Neutrophil (primary cell): ENCODE measurements around the gene SLC16A1.
"Not testable (repeated sequence)": the region's sequence is repeated elsewhere in the genome, so short reads cannot be mapped to it uniquely, and the experiment has no call there.

Experiments
- H3K27ac ChIP-seq: fragments of 200-600 bp; sonication (generic); 2 replicates; pipeline ENCODE4 v1.5.1; 2016; ENCODE audit warnings: mild to moderate bottlenecking, moderate library complexity
- H3K27me3 ChIP-seq: fragments of 200-600 bp; sonication (generic); 2 replicates; pipeline ENCODE4 v1.6.0; 2016; ENCODE audit warnings: mild to moderate bottlenecking
- H3K36me3 ChIP-seq: fragments of 200-600 bp; sonication (generic); 2 replicates; pipeline ENCODE4 v1.5.1; 2017
- H3K4me1 ChIP-seq, 2 experiments: fragments of 200-600 bp in 1 of 2; sonication (generic) in 1 of 2; 1 replicate in 1 of 2; 2 replicates in 1 of 2; pipeline versions ENCODE4 v1.5.1 to v1.6.1; 2013 to 2016; ENCODE audit warnings: low read depth in 1 of 2, low read length in 1 of 2, mild to moderate bottlenecking in 1 of 2, moderate library complexity in 1 of 2; ENCODE audit not compliant: control insufficient read depth in 1 of 2, insufficient read depth in 1 of 2
- H3K4me3 ChIP-seq, 2 experiments: fragments of 200-600 bp in 1 of 2; sonication (generic) in 1 of 2; 1 replicate in 1 of 2; 2 replicates in 1 of 2; pipeline ENCODE4 v1.5.1; 2013 to 2016; ENCODE audit warnings: low read depth in 1 of 2, low read length in 1 of 2, mild to moderate bottlenecking in 1 of 2, moderate library complexity in 1 of 2
- H3K9me3 ChIP-seq: fragments of 200-600 bp; sonication (generic); 2 replicates; pipeline ENCODE4 v1.5.1; 2016
- TF ChIP-seq, protein P1 (sequence below): fragments of 200-600 bp; sonication (generic); IDR thresholded peaks from 2 replicates; pipeline ENCODE4 v1.5.1; 2016; ENCODE audit warnings: antibody characterized with exemption

SLC16A1 gene

DNA sequence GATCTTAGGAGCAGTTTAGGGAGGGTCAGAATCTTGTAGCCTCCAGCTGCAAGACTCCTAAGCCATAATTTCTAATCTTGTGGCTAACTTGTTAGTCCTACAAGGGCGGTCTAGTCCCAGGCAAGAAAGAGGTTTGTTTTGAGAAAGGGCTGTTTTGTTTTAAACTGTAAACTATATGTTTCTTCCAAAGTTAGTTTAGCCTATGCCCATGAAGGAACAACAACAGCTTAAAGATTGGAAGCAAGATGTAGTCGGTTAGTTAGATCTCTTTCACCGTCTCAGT lies 62.0 kb downstream of the SLC16A1 start:
- Histone ChIP-seq H3K27me3 (no peaks in the 10 kb centered on the region), H3K9me3 (no peaks in the 10 kb centered on the region), H3K36me3 (no peaks in the 10 kb centered on the region), H3K4me1 (no peaks in the 10 kb centered on the region), H3K27ac (no peak overlapping the region), H3K4me3 (no peak overlapping the region)
- TF ChIP-seq, protein P1, sequence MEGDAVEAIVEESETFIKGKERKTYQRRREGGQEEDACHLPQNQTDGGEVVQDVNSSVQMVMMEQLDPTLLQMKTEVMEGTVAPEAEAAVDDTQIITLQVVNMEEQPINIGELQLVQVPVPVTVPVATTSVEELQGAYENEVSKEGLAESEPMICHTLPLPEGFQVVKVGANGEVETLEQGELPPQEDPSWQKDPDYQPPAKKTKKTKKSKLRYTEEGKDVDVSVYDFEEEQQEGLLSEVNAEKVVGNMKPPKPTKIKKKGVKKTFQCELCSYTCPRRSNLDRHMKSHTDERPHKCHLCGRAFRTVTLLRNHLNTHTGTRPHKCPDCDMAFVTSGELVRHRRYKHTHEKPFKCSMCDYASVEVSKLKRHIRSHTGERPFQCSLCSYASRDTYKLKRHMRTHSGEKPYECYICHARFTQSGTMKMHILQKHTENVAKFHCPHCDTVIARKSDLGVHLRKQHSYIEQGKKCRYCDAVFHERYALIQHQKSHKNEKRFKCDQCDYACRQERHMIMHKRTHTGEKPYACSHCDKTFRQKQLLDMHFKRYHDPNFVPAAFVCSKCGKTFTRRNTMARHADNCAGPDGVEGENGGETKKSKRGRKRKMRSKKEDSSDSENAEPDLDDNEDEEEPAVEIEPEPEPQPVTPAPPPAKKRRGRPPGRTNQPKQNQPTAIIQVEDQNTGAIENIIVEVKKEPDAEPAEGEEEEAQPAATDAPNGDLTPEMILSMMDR: no peak

DNA sequence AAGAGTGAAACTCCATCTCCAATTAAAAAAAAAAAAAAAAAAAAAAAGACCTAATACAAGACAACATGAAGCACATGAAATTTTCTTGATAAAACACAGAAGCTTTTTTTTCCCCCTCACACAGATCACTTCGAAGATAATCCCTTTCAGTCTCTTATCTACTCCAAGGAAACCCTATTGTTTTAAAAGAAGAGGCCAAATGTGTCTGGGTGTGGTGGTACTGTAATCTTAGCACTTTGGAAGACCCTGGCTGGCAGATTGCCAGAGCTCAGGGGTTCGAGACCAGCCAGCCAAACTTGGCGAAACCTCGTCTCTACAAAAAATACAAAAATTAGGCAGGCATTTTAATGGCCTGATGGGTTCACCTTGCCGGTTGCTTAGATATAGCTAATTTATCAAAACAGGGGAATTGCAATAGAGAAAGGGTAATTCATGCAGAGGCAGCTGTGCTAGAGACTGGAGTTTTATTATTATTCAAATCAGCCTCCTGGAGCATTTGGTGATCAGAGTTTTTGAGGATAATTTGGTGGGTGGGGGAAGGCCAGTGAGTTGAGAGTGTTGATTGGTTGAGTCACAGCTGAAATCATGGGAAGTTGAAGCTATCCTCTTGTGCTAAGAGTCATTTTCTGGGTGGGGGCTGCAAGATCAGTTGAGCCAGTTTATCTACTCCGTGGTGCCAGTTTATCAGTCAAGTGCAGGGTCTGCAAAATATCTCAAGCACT lies 62.5 kb downstream of the SLC16A1 start:
- no peak overlapping the region for H3K4me3 ChIP-seq
- TF ChIP-seq, protein P1: no peak
- no peak overlapping the region for H3K27ac ChIP-seq
- H3K4me1 ChIP-seq: no peaks in the 10 kb centered on the region
- H3K9me3 ChIP-seq: no peaks in the 10 kb centered on the region
- H3K27me3 ChIP-seq: no peaks in the 10 kb centered on the region
- H3K36me3 ChIP-seq: no peaks in the 10 kb centered on the region

DNA sequence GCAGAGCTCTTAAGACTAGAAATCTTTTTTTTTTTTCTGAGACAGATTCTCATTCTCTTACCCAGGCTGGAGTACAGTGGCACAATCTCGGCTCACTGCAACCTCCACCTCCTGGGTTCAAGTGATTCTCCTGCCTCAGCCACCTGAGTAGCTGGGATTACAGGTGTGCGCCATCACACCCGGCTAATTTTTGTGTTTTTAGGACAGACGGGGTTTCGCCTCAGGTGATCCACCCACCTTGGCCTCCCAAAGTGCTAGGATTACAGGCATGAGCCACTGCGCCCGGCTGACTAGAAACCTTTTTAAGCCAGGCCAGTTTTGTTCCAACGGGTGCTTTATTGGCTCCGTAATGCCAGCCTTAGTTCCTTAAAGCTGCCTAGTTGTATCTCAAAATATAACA lies 66.1 kb downstream of the SLC16A1 start:
- H3K4me3 ChIP-seq, H3K9me3 ChIP-seq: not testable (repeated sequence)

DNA sequence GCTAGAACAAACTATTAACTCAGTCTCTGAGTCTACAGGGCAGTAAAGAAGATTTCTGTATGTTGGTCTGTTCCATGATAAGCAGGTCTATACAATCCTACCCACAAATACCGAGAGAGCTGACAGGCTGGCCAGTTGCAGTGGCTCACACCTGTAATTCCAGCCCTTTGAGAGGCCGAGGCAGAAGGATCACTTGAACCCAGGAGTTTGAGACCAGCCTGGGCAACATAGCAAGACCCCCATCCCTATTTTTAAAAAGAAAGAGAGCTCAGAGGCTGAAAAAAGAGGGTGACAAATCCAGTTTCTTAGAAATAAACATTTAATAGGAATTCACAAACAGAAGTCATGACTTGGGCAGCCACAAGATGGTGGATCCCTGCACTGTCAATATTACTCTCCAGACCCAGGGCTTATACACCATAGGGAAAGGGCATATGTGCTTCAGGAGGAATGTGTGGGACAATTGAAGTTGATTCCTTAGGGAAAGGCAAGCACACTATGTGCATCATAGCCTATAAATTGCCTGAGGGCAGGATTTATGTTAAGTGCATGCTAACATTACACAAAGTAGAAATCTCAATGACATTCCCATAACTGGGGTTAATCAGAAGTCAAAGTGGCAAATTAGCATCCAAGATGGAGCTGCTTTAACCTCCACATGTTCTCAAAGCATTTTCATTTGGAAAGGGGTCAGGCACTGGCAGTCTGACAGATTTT lies 66.8 kb downstream of the SLC16A1 start:
- Histone ChIP-seq H3K27ac (no peak overlapping the region), H3K9me3 (no peaks in the 10 kb centered on the region), H3K4me1 (no peaks in the 10 kb centered on the region), H3K36me3 (no peaks in the 10 kb centered on the region), H3K27me3 (no peaks in the 10 kb centered on the region), H3K4me3 (no peak overlapping the region)
- TF ChIP-seq, protein P1: no peak

More for the DNA sequence above, 66.1 kb downstream of the SLC16A1 start:
- not testable (repeated sequence) for H3K4me1 ChIP-seq, H3K27ac ChIP-seq, H3K27me3 ChIP-seq, H3K36me3 ChIP-seq

DNA sequence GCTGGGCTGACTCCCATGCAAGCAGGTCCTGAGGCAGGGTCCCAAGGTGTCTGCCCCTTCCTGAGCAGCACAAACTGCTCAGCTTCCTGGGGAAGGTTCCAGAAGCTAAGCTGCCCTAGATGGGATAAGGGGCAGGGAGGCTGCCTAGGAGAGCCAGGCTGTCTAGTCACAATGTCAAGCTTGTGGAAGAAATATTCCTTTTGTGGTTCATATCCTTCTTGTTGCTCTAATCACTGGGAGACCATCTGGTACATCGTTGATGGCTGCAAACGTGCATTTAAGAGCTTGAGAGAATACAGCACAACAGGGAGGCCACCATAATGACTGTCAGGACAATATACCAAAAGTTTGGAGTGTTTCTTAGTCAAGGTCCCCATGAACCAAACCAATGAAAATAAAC lies 67.4 kb downstream of the SLC16A1 start:
- Histone ChIP-seq H3K4me3 (no peak overlapping the region), H3K27me3 (no peaks in the 10 kb centered on the region), H3K36me3 (no peaks in the 10 kb centered on the region), H3K4me1 (no peaks in the 10 kb centered on the region), H3K9me3 (no peaks in the 10 kb centered on the region), H3K27ac (no peak overlapping the region)
- TF ChIP-seq, protein P1: no peak

DNA sequence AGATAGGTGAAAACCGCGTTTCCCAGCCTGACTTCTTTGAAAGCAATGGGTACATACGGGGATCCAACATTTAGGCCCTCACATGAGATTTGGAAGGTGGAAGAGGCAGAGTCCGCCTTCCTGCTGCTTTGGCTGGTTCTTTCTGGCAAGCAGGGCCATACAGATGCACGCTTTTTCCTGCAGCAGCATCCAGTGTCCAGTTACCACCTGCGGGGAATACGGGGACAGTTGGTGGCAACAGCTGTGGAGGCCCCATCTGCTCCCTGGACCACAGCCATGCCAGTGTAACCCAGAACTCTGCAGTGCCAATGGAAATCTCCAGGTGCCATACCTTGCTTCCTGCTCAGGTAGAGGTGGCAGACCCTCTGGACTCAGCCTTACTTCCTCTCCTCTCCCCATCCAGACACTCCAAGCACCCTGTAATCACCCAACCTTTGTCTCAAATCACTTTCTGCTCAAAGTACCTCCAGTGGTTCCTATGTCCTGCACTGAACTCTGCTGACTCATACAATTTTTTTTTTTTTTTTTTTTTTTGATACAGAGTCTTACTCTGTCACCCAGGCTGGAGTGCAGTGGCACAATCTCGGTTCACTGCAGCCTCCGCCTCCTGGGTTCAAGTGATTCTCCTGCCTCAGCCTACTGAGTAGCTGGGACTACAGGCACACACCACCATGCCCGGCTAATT lies 68.3 kb downstream of the SLC16A1 start:
- Histone ChIP-seq H3K36me3 (no peaks in the 10 kb centered on the region), H3K27me3 (no peaks in the 10 kb centered on the region), H3K4me1 (no peaks in the 10 kb centered on the region), H3K9me3 (no peaks in the 10 kb centered on the region), H3K27ac (no peak overlapping the region), H3K4me3 (no peak overlapping the region)
- TF ChIP-seq, protein P1: no peak

DNA sequence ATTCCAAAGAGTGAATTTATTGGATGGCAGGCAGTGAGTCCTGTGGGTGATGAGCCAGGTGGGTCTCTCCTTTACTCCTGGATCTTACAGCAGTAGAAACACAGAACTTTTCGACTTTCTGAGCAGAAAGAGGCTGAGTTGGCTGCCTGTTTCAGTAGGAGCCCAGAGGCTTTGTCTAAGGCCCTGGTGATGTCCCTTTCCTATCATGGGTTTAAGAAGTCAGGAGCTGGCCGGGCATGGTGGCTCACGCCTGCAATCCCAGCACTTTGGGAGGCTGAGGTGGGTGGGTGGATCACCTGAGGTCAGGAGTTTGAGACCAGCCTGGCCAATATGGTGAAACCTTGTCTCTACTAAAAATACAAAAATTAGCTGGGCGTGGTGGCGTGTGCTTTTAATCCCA lies 71.0 kb downstream of the SLC16A1 start:
- not testable (repeated sequence) for H3K27me3 ChIP-seq, H3K4me1 ChIP-seq, H3K27ac ChIP-seq, H3K9me3 ChIP-seq, H3K4me3 ChIP-seq, H3K36me3 ChIP-seq
